ENCODE results near the gene NAA38.

DNA sequence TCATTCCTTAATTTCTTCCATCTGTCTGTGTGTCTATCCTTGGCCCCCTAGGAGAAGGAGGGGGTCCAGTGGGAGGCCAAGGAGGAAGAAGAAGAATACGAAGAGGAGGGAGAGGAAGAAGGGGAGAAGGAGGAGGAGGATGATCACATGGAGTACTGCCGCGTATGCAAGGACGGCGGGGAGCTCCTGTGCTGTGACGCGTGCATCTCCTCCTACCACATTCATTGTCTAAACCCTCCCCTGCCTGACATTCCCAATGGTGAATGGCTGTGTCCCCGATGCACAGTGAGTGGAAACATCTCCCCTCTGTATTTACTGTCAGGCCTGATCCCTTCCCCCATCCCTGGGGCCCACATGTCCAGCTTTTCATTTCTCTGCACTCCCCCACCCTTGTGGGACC, 37.5 kb upstream of the NAA38 start:
- no peak for TF ChIP-seq CTCF (optimal IDR thresholded peaks at IDR 0.05 in 1 of 3, IDR thresholded peaks at IDR 0.05 in 1 of 3, conservative IDR thresholded peaks at IDR 0.05 in 1 of 3; ENCODE audit: extremely low read depth in 1 of 3, insufficient read depth in 2 of 3, low read length in 3 of 3)
- no peak for TF ChIP-seq EZH2 (IDR thresholded peaks at IDR 0.05; ENCODE audit: low read length)
